Measurements from ENCODE around the gene DYSF.

The DYSF gene

DNA sequence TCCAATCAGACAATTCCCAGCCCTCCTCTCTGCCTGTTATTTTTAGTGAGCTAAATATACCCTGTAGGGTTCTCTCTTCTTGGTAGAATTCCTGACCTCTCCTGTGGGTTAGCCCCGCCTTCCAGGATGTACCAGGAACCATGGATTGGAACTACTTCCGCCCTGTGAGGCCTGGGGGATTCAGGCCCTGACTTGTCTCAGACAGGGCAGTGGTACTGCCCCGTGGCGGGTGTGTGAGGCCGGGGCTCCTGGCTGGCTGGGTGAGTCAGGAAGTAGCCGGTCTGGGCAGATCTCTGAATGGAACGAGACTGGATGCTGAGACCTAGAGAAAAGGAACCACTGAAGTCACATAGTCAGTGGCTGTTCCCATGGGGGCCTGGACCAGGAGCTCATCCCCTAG lies 50.5 kb downstream of the DYSF start:
- DNase-seq, result no peak

DNA sequence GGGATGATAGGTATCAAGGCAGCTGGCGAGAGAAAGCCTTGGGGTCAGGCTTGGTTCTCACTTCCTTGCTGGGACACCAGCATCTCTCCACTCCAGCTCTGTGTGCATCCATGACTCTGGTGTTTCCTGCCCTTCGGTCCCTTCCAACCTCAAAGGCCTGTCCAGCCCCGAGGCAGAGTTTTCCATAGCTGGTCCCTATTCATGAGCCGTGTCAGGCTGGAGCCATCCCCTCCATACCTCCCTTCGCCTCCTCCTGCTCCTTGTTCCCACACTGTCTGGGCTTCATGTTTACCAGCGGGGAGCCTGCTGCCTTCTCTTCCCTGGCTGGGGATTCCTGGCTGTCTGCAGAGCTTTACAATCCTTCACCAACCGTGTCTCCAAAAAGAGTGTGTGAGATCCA lies 51.2 kb downstream of the DYSF start:
- DNase-seq, result no peak

DNA sequence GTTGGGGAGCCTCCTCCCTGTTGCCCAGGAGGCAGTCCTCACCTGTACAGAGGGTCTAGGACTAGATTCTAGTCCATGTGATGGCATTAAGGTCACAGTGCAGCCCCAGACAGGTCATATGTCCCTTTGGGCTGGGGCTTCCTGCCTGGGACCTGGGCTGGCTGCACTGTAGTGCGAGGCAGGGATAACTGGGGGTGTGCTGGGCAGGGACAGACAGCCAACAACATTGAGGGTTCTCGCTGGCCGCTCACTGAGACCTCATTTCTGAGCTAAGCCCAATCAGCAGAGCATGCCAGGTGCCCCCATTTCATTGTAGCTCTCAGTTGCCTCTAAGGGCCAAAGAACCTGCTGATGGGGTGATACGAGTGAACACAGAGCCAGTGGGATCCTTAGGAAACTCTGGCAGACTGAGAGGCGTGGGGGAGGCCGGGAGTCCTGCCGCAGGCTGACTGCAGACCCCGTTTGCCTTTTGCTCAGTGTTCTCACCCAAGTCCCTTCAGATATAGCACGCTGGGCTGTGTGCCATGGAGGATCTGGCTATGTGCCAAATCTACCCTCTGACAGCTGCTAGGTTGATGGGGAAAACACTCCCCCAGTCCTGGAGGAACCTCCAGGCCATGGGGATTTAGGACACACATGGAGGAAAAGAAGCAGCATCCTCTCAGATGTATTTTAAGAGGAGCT lies 51.9 kb downstream of the DYSF start:
- DNase-seq, result no peak

DNA sequence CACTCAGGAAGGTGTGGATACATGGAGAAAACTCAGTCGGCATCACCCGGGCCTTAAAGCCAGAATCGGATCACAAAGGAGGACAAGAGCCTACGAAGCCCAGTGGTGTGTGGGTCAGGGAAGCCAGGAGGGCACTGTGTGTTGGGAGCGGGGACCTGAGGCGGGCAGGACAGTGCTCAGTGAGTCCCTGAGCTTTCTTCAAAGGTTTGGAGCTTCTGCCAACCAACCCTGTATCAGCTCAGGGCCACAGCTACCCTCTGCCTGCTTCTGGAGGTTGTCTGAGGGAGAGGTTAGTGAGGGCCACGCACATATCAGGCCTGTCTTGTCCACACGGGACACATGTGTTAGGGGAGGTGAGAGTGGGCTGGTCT lies 52.4 kb downstream of the DYSF start:
- DNase-seq, result no peak

DNA sequence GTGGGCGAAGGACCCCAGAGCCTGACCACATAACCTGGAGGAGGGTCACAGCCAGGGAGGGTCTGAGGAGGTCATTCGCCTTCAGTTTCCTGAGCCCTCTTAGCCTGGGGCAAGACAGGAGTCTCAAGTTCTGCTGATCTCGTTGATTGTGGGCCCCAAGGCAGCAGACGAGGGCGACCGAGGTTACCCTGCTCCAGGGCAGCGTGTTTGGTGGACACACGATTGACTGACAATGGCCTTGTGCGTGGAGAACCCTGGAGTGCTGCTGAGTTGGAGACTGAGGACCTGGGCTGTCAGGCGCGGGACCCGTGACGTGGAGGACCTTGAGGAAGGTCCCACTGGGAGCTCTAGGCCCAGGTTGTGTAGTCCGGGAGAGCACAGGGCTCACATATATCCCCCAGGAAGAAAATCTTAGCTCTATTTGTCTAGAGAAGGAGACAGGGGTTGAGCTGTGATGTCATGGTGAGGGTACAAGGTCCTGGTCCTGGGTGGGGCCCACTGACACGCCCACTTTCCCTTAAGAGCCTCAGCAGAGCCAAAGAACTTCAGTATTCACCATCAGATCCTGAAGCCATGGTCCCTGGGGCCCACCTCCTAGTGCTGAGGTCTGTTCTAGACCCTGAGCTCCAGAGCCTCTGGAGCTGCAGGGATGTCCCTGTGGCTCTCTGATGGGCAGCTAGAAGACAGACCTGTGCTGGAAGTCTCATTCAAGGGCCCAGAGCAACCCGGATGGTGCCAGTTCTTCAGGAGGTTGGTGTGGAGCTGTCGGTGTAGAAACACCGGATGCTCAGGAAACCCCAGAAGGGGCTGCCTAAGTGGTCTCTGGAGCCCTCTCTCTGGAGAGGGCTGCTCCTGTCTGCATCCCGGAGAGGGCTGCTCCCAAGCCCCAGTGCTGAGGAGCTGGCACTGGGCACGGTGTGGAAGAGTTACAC lies 53.1 kb downstream of the DYSF start:
- DNase-seq, result no peak

DNA sequence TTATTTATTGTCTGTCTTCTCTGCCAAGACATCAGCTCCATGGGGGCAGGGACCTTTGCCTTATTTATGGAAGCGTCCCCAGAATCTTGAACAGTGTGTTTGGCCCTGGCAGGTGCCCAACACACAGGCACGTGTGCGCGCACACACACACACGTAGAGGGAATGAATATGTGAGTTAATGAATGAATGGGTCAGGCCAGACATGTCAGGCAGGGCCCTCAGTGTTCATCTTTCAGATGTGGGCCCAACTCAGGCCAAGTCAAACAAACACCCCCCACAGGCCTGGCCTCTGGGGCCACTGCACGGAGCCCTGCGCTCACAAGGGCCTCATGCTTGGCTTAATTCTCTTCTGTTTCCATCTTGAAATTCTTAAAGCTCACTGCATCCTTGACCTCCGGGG lies 54.1 kb downstream of the DYSF start:
- no peak for DNase-seq

DNA sequence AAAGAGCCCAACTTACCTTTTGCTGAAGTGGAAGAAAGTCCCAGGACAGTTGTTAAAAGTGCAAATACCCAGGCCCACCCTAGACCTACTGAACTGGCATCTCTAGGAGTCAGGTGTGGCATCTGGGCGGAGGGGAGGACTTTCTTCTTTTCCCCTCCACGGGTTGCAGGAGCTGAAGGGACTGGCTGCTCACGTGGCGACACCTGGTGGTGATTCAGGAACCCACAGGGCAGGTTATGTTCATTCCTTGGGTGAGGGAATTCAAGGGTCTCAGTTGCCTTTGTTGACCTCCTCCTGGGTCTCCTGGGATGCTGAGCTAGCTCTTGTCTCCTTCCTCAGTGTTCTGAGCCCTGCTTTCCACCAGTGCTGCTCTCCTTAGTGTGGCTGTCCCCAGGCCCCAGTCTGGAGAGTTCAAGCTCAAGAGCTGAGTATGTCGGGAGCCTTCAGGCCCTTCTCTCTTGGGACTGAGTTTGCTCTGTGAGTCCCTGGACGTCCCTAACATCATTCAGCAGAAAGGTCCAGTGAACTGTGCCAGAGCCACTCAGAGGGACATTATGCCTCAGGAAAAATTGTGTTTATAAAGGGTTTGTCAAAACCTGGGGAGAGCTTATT lies 56.9 kb downstream of the DYSF start:
- DNase-seq, result peak; percentile 79 to 80

DNA sequence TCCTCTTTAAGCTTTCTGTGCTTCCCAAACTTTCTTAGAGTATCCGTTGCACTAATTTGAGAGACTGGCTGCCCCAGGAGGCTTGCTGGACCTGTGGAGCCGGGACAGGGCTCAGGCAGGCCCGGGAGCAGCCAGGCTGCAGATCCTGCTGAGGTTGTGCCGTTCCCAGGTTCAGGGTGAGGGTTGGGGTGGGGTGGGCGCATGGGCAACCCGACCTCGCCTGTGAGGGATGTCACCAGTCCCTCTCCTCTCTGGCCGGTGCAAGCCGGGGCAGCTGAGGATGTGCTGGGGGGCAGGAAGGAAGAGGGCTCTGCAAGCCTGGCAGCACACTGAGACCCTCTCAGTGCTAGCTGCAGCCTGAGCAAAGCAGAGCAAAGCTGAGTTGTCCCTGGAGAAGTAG lies 57.6 kb downstream of the DYSF start:
- no peak for DNase-seq

DNA sequence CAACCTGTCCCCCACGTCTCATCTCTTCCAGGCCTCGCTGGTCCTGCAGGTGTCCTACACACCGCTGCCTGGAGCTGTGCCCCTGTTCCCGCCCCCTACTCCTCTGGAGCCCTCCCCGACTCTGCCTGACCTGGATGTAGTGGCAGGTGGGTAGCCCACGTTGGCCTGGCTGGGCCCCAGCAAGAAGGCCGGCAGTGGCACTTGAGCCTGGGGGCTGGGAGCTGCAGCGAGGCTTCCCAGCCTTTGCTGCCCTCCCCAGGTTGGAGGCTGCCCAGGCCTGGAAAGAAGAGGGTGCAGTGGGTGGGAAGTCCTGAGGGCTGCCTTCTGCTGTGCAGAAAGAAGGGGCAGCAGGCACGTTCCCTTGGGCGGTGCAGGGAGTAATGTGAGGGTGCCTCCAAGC lies 58.4 kb downstream of the DYSF start:
- DNase-seq, result no peak

DNA sequence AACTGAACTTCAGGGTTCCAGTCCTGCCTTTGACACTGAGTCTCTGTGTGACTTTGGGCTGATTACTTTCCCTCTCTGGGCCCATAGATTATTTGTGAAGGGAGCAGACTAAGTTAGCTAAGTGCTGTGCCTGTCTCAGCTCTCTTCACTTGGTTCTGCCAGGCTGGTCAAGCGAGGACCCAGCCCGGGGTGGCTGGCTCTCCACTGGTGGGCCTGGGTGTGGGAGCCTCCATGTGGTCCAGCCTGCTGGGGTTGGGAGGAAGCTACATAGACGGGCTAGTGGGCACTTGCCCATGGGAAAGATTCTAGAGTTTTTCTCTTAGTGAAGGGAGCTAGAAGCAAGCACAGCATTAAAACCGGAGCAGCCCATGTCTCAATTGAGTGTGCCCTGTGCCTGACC lies 59.0 kb downstream of the DYSF start:
- DNase-seq, result no peak

DNA sequence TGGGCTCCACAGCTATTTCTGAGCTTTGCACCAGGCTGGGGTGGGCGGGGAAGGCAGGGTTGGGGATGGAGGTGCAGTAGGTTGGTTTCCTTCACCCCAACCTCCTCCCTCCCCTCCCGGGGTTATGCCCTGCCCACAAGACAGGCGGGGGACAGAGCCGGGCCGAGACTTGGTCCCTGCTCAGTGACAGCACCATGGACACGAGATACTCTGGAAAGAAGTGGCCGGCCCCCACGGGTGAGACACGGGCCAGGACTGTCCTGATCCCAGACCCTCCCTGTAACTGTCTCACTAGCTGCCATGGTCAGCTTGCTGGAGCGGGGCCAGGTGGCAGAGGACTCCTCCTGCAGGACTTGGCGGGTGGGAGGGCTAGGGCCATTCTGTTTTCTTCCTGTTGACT lies 59.7 kb downstream of the DYSF start:
- DNase-seq, result no peak

DNA sequence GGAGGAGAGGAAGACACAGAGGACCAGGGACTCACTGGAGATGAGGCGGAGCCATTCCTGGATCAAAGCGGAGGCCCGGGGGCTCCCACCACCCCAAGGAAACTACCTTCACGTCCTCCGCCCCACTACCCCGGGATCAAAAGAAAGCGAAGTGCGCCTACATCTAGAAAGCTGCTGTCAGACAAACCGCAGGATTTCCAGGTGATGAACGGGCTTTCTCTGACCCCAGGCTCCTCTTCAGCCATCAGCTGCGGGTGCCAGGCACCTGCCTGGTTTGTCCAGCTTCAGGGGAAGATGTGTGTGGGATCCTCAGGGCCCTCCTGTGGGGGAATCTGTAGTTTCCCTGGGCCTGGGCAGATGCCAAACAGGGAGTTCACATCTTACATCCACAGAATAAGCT lies 60.4 kb downstream of the DYSF start:
- no peak for DNase-seq

DNA sequence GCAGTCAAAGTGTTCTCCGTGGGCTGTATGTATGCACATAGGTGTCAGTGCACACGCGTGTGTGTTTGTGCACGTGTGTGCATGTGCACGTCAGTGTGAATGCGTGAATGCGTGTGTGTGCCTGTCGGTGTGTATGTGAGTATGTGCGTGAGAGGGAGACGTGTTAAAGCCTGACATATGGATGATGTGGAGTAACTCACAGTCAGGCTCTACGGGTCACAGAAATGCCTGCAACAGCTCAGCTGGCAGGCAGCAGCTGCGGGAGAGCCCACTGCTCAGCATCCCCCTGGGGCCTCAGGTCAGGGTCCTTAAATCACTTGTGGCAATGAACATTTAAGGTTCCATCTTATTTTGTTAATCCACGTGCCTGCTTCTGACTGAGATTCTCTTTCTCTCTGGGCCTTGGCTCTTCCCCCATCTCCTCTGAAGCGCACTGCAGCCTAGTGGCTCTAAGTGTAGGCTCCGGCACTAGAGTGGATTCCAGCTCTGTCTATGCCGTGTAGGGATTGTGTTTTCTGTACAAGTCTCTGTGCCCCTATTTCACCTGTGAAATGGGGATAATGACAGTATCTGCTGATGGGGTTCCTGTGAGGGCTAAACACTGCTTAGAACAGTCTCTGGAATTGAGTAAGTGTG lies 63.0 kb downstream of the DYSF start:
- DNase-seq, result no peak

DNA sequence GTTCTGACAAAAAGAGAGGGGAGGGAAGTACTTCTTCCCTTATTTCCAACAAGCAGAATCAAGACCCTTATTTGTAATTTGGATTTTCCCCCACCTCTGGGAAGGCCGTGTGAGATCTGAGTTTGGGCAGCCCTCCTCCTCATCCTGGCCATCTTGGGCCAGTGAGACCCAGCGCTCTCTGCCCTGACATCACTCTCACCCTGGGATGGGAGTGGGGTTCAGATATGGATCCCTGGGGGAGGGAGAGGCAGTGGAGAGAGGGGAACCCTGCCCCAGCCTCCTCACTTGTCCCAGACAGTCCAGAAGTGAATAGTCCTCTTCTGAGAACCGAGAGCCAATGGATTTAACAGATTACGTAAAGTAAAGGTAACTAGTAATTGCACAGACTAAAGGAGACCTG lies 64.5 kb downstream of the DYSF start:
- DNase-seq, result no peak

DNA sequence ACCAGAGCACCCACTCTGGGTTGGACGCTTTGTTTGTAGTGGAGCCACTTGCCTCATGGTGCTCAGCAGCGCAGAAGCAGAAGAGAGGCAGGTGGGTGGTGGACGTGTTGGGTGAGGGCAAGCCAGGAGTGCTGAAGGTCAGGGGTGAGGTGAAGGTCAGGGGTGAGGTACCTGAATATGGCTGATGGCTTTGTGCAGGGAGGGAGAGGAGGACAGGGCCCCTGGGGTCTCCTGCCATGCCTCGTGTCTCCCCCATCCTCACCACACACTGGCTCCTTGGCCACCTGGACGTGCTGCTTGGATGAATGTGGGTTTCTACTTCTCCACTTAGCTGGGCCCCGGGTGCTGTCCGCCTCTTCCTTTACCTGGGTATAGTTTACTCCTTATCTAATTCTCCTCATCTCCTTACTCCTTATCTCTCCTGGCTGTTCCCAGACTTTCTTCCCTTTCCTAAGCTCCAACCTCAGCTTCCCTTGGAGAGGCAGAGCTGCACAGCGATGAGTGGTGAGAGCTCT lies 68.1 kb downstream of the DYSF start:
- no peak for DNase-seq

DNA sequence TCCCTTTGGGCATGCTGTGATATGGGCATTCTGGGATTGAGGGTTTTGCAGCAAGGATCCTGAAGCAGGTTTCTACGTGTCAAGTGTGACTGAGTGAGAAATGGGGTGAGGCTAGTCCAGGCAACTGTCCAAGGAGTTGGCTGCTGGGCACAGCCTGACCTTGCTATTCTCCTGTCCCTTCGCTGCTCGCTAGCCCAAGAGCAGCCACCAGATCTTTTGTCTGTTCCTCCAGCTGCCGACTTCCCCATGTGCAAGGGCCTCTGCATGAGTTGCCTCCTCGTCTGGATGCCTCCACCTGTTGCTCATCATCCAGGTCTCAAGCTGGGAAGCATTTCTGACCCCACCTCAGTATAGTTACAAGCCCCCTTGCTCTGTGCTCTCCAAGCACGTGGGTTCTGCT lies 71.1 kb downstream of the DYSF start:
- no peak for DNase-seq

DNA sequence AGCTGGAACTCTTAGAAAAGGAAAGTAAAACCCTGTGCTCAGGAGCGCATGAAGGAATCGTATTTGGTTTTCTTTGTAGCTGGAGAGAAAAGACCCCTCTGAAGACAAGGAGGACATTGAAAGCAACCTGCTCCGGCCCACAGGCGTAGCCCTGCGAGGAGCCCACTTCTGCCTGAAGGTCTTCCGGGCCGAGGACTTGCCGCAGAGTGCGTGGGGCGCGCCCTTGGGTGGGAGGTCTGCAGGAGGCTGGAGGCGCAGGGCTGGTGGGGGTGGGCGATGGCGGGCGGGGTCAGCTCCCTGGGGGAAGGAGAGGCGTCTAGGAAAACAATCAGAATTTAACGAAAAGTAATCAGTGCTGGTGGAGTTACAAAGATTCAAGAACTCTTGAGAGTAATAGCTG lies 72.8 kb downstream of the DYSF start:
- no peak for DNase-seq

DNA sequence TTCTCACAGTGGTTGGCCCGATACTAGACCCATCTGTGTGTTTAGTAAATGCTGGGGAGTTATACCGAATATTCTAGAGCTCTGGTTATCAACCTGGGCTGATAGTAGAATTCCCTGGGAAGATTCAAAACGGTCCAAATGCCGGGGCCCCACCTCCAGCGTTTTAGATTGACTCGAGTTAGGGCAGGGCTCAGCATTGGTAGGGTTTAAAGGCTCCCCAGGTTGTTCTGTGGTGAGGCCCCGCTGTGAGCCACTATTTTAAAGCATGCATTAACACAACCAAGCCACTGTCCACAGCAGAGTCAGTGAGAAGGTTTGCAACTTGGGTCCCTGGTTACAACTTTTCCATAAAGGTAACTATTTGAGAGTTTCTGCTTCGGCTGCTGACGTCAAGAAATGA lies 73.6 kb downstream of the DYSF start:
- no peak for DNase-seq

DNA sequence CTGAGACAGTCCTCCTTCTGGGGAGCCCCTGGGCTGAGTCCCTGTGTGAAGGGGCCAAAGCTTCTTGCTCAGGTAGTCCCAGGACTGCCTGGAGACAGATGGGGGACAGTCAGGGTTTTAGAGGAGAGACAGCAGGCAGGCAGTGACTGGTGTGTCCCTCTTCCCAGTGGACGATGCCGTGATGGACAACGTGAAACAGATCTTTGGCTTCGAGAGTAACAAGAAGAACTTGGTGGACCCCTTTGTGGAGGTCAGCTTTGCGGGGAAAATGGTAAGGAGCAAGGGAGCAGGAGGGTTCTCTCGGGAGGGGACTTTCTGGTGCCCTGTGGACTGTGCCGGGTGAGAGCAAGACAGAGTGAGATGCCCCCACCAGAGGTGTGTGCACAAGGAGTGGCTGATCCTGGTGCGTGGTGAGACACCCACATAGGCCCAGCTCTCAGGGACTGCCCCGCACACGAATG lies 74.8 kb downstream of the DYSF start:
- no peak for DNase-seq

DNA sequence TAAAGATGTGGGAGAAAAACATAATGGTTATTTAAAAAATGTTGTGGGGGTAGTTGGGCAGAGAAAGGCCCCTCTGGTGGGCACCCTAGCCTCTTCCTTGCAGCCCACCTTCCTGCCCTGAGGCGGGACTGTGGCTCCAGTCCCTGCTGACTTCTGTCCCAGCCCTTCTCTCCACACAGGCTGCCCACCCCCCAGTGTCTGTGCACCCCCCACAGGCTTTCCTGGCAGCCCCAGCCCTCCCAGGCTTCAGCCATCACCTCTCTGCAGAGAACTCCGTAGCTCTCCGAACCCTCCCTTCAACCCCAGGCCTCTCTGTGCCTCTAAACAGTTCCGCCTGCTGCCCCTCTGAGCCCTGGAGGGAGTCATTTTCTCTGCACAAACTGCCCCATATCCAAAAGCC lies 75.4 kb downstream of the DYSF start:
- no peak for DNase-seq

DNA sequence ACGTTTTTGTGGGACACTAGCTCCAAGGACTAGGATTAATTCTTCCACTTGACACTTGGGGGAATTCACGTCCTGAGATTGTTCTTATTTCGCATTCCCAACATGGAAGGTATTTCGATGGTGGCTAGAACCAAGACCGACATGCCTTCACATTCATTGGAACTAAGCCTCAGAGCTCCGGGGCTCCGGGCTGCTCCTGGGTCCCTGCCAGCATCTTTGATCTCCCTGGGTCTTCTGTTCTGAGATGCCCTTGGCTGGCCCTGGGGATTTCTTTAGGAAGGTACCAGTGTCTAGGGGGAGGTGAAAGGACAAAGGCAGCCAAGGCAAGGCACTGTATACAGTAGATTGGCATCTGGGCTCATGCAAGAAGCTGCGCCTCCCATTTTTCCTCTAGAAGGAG lies 76.8 kb downstream of the DYSF start:
- no peak for DNase-seq

DNA sequence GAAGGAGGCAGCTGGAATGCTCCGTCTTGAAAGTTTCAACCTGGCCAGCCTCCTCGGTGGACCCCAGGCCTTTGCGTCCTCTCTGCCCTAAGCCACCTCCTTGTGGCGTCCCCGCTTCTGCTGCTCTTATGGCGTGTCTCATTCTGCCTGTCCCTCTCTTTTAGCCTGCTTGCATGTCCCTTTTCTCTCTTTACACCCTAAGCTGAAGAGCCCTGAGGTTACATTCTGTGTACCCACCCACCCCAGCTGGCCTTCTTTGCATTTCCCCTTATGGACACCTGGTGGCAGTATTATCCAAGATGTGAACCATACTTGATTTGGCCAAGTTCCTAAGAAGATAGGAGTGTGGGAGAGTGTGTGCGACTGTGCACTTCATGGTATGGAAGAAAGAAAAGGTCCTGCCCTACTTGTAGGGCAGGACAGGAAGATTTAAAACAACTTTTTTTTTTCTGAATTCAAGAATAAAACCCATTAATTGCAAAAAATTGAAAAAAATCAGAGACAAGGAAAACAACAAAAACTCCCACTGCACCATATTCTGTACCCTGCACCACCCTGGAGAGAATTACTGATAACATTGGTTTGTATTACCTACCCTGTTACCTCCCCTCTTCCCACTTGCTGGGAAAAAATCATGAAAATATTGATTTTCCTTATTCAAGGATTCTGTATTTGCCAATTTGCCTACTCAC lies 77.4 kb downstream of the DYSF start:
- DNase-seq, result peak; percentile 17 to 35

Data from activated CD4-positive, alpha-beta T cell treated with anti-CD3 and anti-CD28 coated beads, Interleukin-2, amount 50 U/mL, for 48 hours (primary cell).